Prostate gland (tissue), 2 donors: Measurements from ENCODE around the gene PIRT. TPM values are rescaled to one million over a fixed set of nuclear protein-coding genes. Genes with fewer than 3 reads are reported as not detected.
A peak's percentile ranks its signal among the peaks of the same experiment; 100 is the strongest.

Experiments
- DNase-seq: peaks from one replicate; pipeline ENCODE4 v3.0.0-alpha.2; 2019; ENCODE audit warnings: low spot score
- H3K27ac ChIP-seq, 2 donors: fragments of 200-600 bp; sonication (generic); 2 replicates each; pipeline ENCODE4 v1.5.1; 2017 to 2019
- H3K27me3 ChIP-seq: fragments of 200-600 bp; sonication (generic); replicated peaks from 2 replicates; pipeline ENCODE4 v1.5.1; 2019; ENCODE audit not compliant: insufficient read depth
- H3K36me3 ChIP-seq, 2 donors: fragments of 200-600 bp; sonication (generic); 1 replicate in 1 of 2; 2 replicates in 1 of 2; pipeline versions ENCODE4 v1.5.1 to v1.8.1; 2017 to 2019
- H3K4me1 ChIP-seq: fragments of 200-600 bp; sonication (generic); replicated peaks from 2 replicates; pipeline ENCODE4 v1.5.1; 2019
- H3K4me3 ChIP-seq, 2 donors: fragments of 200-600 bp; sonication (generic); 2 replicates each; pipeline ENCODE4 v1.5.1; 2017 to 2019
- H3K9me3 ChIP-seq: fragments of 200-600 bp; sonication (generic); 2 replicates; pipeline ENCODE4 v1.5.1; 2017
- POLR2A ChIP-seq: fragments of 450-650 bp; IDR thresholded peaks from one replicate; pipeline ENCODE4 v1.6.1; 2016; ENCODE audit warnings: antibody characterized with exemption, mild to moderate bottlenecking
- POLR2AphosphoS5 ChIP-seq: sonication (generic); formaldehyde crosslinking; IDR thresholded peaks from one replicate; pipeline ENCODE4 v1.6.1; 2017; ENCODE audit warnings: antibody characterized with exemption
- WGBS: methylation state at CpG from one replicate; pipeline ENCODE4 v1.1.5; 2018; 5-methylcytosine and 5-hydroxymethylcytosine counted together
- intact Hi-C: fragments of 100-400 bp; cut with DNase I; formaldehyde crosslinking; loops from one replicate; pipeline ENCODE4 v1.14.2; 2022
- total RNA-seq, 2 donors: library from RNA; depleted of rRNA; stranded (reverse); fragments of >200 nt; gene quantifications; one replicate each; pipeline ENCODE4 v1.1.0, GENCODE V29; 2016
- TF ChIP-seq, protein P1 (sequence below), 4 experiments: fragments of 200-600 bp in 2 of 4; fragments of 450-650 bp in 2 of 4; sonication (generic) in 2 of 4; IDR thresholded peaks; 1 replicate in 3 of 4; 2 replicates in 1 of 4; pipeline ENCODE4 v1.5.1; 2016 to 2019; ENCODE audit warnings: antibody characterized with exemption in 4 of 4, mild to moderate bottlenecking in 2 of 4, moderate library complexity in 2 of 4

Gene PIRT
- 1 to 10 TPM in 1 of 2 donors, not detected in 1; 1.2 TPM for total RNA-seq

GRCh38 chr17:10837921-10838320 is at the start of gene PIRT:
Gene PIRT, minus strand, starts transcription at chr17:10838087. Its CDS starts 12,442 bp downstream, at chr17:10825645.
- H3K4me3 ChIP-seq, result no peak within 1 kb of the TSS
- no peaks in the 10 kb centered on the region for H3K9me3 ChIP-seq
- H3K4me1 ChIP-seq, result no peaks in the 10 kb centered on the region
- intact Hi-C loops, result no loop called here
- no peak for DNase-seq
- WGBS, result 82% methylated on average over 8 of the region's 8 CpGs
- no peaks in the 10 kb centered on the region for H3K36me3 ChIP-seq
- H3K27me3 ChIP-seq, result no peaks in the 10 kb centered on the region
- TF ChIP-seq, protein P1, sequence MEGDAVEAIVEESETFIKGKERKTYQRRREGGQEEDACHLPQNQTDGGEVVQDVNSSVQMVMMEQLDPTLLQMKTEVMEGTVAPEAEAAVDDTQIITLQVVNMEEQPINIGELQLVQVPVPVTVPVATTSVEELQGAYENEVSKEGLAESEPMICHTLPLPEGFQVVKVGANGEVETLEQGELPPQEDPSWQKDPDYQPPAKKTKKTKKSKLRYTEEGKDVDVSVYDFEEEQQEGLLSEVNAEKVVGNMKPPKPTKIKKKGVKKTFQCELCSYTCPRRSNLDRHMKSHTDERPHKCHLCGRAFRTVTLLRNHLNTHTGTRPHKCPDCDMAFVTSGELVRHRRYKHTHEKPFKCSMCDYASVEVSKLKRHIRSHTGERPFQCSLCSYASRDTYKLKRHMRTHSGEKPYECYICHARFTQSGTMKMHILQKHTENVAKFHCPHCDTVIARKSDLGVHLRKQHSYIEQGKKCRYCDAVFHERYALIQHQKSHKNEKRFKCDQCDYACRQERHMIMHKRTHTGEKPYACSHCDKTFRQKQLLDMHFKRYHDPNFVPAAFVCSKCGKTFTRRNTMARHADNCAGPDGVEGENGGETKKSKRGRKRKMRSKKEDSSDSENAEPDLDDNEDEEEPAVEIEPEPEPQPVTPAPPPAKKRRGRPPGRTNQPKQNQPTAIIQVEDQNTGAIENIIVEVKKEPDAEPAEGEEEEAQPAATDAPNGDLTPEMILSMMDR (IDR thresholded peaks at IDR 0.05), result no peak
- TF ChIP-seq POLR2AphosphoS5 (no peak), POLR2A (no peak)
- H3K27ac ChIP-seq, result no peak within 1 kb of the TSS

GRCh38 chr17:10881959-10882358 is 44.1 kb upstream of the PIRT start:
- Histone ChIP-seq H3K4me1 (no peaks in the 10 kb centered on the region), H3K9me3 (no peaks in the 10 kb centered on the region), H3K27me3 (no peaks in the 10 kb centered on the region), H3K4me3 (no peak overlapping the region), H3K27ac (no peak overlapping the region), H3K36me3 (no peaks in the 10 kb centered on the region)
- 46% methylated on average over 4 of the region's 4 CpGs for WGBS
- TF ChIP-seq POLR2A (no peak), POLR2AphosphoS5 (no peak)
- TF ChIP-seq, protein P1 (IDR thresholded peaks at IDR 0.05), result no peak
- intact Hi-C loops, result no loop called here
- DNase-seq, result no peak

GRCh38 chr17:10879190-10879836 is 41.4 kb upstream of the PIRT start:
- Histone ChIP-seq H3K9me3 (no peaks in the 10 kb centered on the region), H3K27ac (no peak overlapping the region), H3K27me3 (no peaks in the 10 kb centered on the region), H3K4me1 (no peaks in the 10 kb centered on the region), H3K4me3 (no peak overlapping the region), H3K36me3 (no peaks in the 10 kb centered on the region)
- intact Hi-C loops, result no loop called here
- TF ChIP-seq, protein P1 (IDR thresholded peaks at IDR 0.05), result peak in 3 of 4 experiments; percentile 43 to 62 (median 48)
- no peak for TF ChIP-seq POLR2AphosphoS5
- no peak for TF ChIP-seq POLR2A
- peak; percentile 37 for DNase-seq
- WGBS, result 23% methylated on average over 9 of the region's 9 CpGs

- H3K27me3 ChIP-seq, result no peaks in the 10 kb centered on the region
- no peak overlapping the region for H3K4me3 ChIP-seq
- H3K9me3 ChIP-seq, result no peaks in the 10 kb centered on the region
- 4% methylated on average over 7 of the region's 7 CpGs for WGBS
- H3K4me1 ChIP-seq, result no peaks in the 10 kb centered on the region
- peak; percentile 19 for DNase-seq
- no peaks in the 10 kb centered on the region for H3K36me3 ChIP-seq
- no peak for TF ChIP-seq POLR2A
- TF ChIP-seq, protein P1 (IDR thresholded peaks at IDR 0.05), result peak; percentile 39 to 72 (median 68)
- intact Hi-C loops, result loop anchor here (2.0 kb wide), 2 partner anchors 769 to 1111 kb away; no protein-coding TSS in a partner anchor
- no peak overlapping the region for H3K27ac ChIP-seq
These were observed 38.2 kb upstream of the PIRT start for GRCh38 chr17:10875984-10876555.

GRCh38 chr17:10875430-10875851 is 37.6 kb upstream of the PIRT start:
- H3K4me3 ChIP-seq, result no peak overlapping the region
- no peaks in the 10 kb centered on the region for H3K27me3 ChIP-seq
- no peak overlapping the region for H3K27ac ChIP-seq
- TF ChIP-seq, protein P1 (IDR thresholded peaks at IDR 0.05), result no peak
- TF ChIP-seq POLR2A, result no peak
- no peak for TF ChIP-seq POLR2AphosphoS5
- WGBS, result 23% methylated on average over 9 of the region's 9 CpGs
- no peaks in the 10 kb centered on the region for H3K36me3 ChIP-seq
- intact Hi-C loops, result no loop called here
- H3K4me1 ChIP-seq, result no peaks in the 10 kb centered on the region
- H3K9me3 ChIP-seq, result no peaks in the 10 kb centered on the region
- DNase-seq, result no peak
